Measurements from ENCODE around the gene CDPF1. TPM values are rescaled to one million over a fixed set of nuclear protein-coding genes. Genes with fewer than 3 reads are reported as not detected.

Gene CDPF1
- total and polyA plus RNA-seq, 2 donors (not counting 3 experiments of a cell fraction or from before 2014, with no cell fraction given): 9.7 to 9.9 TPM

GRCh38 chr22:46219636-46220035 is 30.5 kb downstream of the CDPF1 start:
- H4K20me1 ChIP-seq (replicated peaks; ENCODE audit: control insufficient read depth, extremely low read depth, insufficient read depth, low read length): no peaks in the 10 kb centered on the region
- no peaks in the 10 kb centered on the region for H3K79me2 ChIP-seq (ENCODE audit: control insufficient read depth, insufficient read depth, low read length)
- POLR2A ChIA-PET: no interaction called here
- no peaks in the 10 kb centered on the region for H3K9me1 ChIP-seq (replicated peaks; ENCODE audit: control insufficient read depth, extremely low read depth, insufficient read depth, low read length)
- no peak overlapping the region for H3K27ac ChIP-seq (ENCODE audit: insufficient read depth, low read depth, low read length)
- no peaks in the 10 kb centered on the region for H3K9me3 ChIP-seq (replicated peaks; ENCODE audit: control insufficient read depth, insufficient read depth, low read length)
- TF ChIP-seq CTCF (IDR thresholded peaks at IDR 0.05; ENCODE audit: extremely low read depth in 1 of 2, insufficient read depth in 1 of 2, low read depth in 1 of 2, low read length in 2 of 2) (no peak), MAX (IDR thresholded peaks at IDR 0.05; ENCODE audit: insufficient read depth, insufficient read length) (no peak), POLR2AphosphoS5 (IDR thresholded peaks at IDR 0.05; ENCODE audit: insufficient read depth, low read depth, low read length) (no peak), GATA2 (IDR thresholded peaks at IDR 0.05; ENCODE audit: insufficient read depth, insufficient read length, low read depth, low read length) (no peak), JUN (IDR thresholded peaks at IDR 0.05; ENCODE audit: borderline replicate concordance, insufficient read depth, insufficient read length, low read depth) (no peak), POLR2A (IDR thresholded peaks at IDR 0.05; ENCODE audit: low read depth, low read length) (no peak), FOS (IDR thresholded peaks at IDR 0.05; ENCODE audit: borderline replicate concordance, insufficient read depth, low read length) (no peak), MYC (IDR thresholded peaks at IDR 0.05; ENCODE audit: low read depth, low read length) (no peak), EZH2 (IDR thresholded peaks at IDR 0.05; ENCODE audit: borderline replicate concordance, low read depth, low read length, severe bottlenecking) (no peak)
- H3K9ac ChIP-seq (replicated peaks; ENCODE audit: extremely low read depth, insufficient read depth, low read length): no peak overlapping the region
- no peak overlapping the region for H2AFZ ChIP-seq (ENCODE audit: low read depth, low read length)
- H3K27me3 ChIP-seq (ENCODE audit: control insufficient read depth in 2 of 2, insufficient read depth in 2 of 2, low read length in 2 of 2): no peaks in the 10 kb centered on the region
- CTCF ChIA-PET: no interaction called here
- FAIRE-seq (no peak), DNase-seq (ENCODE audit: low read depth, low spot score) (no peak)
- intact Hi-C loops (cut with micrococcal nuclease) (no loop called here), dilution Hi-C loops (cut with MboI; ENCODE audit: extremely low pct_ligation_motif_present, low sequenced_read_pairs) (no loop called here)
- no peaks in the 10 kb centered on the region for H3K4me1 ChIP-seq (ENCODE audit: control insufficient read depth, extremely low read depth, insufficient read depth, low read length)
- BruUV-seq (replicated peaks): no TSS peak
- H3K4me3 ChIP-seq (replicated peaks in 1 of 3; ENCODE audit: insufficient read depth in 1 of 3, low read depth in 1 of 3, low read length in 3 of 3): no peak overlapping the region
- no peaks in the 10 kb centered on the region for H3K36me3 ChIP-seq (ENCODE audit: control insufficient read depth in 2 of 2, extremely low read depth in 1 of 2, insufficient read depth in 2 of 2, low read length in 2 of 2)
- H3K4me2 ChIP-seq (ENCODE audit: insufficient read depth, low read length): no peak overlapping the region

Data from endothelial cell of umbilical vein (primary cell).